Body of pancreas (tissue), 4 donors: Measurements from ENCODE around the gene KLHL13. TPM values are rescaled to one million over a fixed set of nuclear protein-coding genes. Genes with fewer than 3 reads are reported as not detected.

Experiments
- ATAC-seq: fragments of 150-250 bp; one replicate; pipeline ENCODE4 v1.9.1; 2016
- DNase-seq, 4 donors: peaks; one replicate each; pipeline ENCODE4 v3.0.0-alpha.2; 2019
- H3K27ac ChIP-seq, 4 donors: fragments of 200-600 bp; sonication (generic); 1 replicate in 3 of 4; 2 replicates in 1 of 4; pipeline versions ENCODE4 v1.5.1 to v1.6.1; 2016 to 2019; ENCODE audit warnings: mild to moderate bottlenecking in 1 of 4, mixed read lengths in 1 of 4, moderate library complexity in 1 of 4
- H3K27me3 ChIP-seq, 2 donors: fragments of 200-600 bp; sonication (generic); one replicate each; pipeline ENCODE4 v1.6.0; 2016; ENCODE audit warnings: mild to moderate bottlenecking in 1 of 2
- H3K36me3 ChIP-seq, 2 donors: fragments of 200-600 bp; sonication (generic); replicated peaks in 1 of 2; 2 replicates each; pipeline ENCODE4 v1.5.1; 2016; ENCODE audit warnings: low read depth in 2 of 2; ENCODE audit not compliant: insufficient read depth in 1 of 2
- H3K4me1 ChIP-seq: fragments of 200-600 bp; sonication (generic); one replicate; pipeline ENCODE4 v1.6.0; 2016
- H3K4me3 ChIP-seq, 2 donors: fragments of 200-600 bp; sonication (generic); 1 replicate in 1 of 2; 2 replicates in 1 of 2; pipeline ENCODE4 v1.5.1; 2016 to 2019
- H3K9me3 ChIP-seq, 3 donors: fragments of 200-600 bp; sonication (generic); 1 replicate in 2 of 3; 2 replicates in 1 of 3; pipeline ENCODE4 v1.5.1; 2016
- POLR2A ChIP-seq, 3 donors: fragments of 450-650 bp; IDR thresholded peaks; one replicate each; pipeline ENCODE4 v1.6.1; 2016; ENCODE audit warnings: antibody characterized with exemption in 3 of 3, mild to moderate bottlenecking in 2 of 3
- WGBS, 2 donors: methylation state at CpG; one replicate each; pipeline ENCODE4 v1.1.5; 2017; 5-methylcytosine and 5-hydroxymethylcytosine counted together
- intact Hi-C: fragments of 100-400 bp; cut with DNase I; formaldehyde crosslinking; loops from one replicate; pipeline ENCODE4 v1.15.1; 2023
- total RNA-seq, 2 donors: library from RNA; depleted of rRNA; stranded (reverse); fragments of >200 nt; gene quantifications; one replicate each; pipeline ENCODE4 v1.1.0, GENCODE V29; 2016
- TF ChIP-seq, protein P1 (sequence below), 7 experiments: fragments of 450-650 bp in 4 of 7; fragments of 200-600 bp in 3 of 7; sonication (generic) in 3 of 7; IDR thresholded peaks; one replicate each; pipeline ENCODE4 v1.5.1; 2016 to 2019; ENCODE audit warnings: antibody characterized with exemption in 7 of 7

KLHL13 gene
- total RNA-seq, 2 donors from 2014 or later, result 3.0 to 3.4 TPM

DNA sequence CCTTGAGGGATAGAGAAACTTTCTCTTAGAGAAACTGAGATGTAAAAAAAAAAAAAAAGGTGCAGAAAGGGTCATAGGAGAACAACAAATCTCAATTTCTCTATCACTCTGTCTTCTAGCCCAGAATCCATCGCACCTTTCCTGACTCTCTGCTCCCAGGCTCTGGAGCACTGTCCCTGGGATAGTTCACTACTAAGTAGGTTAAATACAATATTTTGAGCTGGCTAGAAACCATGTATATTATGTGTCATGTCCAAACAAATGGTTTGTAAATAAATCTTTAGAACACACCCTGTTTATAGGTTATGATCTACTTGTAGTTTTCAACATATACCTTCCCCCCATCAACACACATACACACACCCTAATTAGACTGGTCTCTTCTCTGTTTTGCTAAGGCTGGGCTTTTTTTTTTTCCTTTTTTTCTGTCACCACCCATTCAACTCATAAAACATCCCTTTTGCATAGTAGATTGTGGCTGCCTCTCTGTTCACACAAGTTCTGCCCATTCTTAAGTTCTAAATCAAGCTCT lies 124.4 kb downstream of the KLHL13 start:
- Histone ChIP-seq H3K4me1 (peaks cover 12% of the 10 kb centered on the region), H3K9me3 (no peaks in the 10 kb centered on the region), H3K4me3 (no peak overlapping the region), H3K27ac (no peak overlapping the region), H3K27me3 (no peaks in the 10 kb centered on the region), H3K36me3 (no peaks in the 10 kb centered on the region)
- ATAC-seq (no peak), DNase-seq (no peak)
- TF ChIP-seq, protein P1, sequence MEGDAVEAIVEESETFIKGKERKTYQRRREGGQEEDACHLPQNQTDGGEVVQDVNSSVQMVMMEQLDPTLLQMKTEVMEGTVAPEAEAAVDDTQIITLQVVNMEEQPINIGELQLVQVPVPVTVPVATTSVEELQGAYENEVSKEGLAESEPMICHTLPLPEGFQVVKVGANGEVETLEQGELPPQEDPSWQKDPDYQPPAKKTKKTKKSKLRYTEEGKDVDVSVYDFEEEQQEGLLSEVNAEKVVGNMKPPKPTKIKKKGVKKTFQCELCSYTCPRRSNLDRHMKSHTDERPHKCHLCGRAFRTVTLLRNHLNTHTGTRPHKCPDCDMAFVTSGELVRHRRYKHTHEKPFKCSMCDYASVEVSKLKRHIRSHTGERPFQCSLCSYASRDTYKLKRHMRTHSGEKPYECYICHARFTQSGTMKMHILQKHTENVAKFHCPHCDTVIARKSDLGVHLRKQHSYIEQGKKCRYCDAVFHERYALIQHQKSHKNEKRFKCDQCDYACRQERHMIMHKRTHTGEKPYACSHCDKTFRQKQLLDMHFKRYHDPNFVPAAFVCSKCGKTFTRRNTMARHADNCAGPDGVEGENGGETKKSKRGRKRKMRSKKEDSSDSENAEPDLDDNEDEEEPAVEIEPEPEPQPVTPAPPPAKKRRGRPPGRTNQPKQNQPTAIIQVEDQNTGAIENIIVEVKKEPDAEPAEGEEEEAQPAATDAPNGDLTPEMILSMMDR (IDR thresholded peaks at IDR 0.05), result no peak
- no peak for TF ChIP-seq POLR2A (IDR thresholded peaks at IDR 0.05)
- 80 to 81% methylated on average over 1 of the region's 1 CpG for WGBS, 2 donors
- intact Hi-C loops, result no loop called here

DNA sequence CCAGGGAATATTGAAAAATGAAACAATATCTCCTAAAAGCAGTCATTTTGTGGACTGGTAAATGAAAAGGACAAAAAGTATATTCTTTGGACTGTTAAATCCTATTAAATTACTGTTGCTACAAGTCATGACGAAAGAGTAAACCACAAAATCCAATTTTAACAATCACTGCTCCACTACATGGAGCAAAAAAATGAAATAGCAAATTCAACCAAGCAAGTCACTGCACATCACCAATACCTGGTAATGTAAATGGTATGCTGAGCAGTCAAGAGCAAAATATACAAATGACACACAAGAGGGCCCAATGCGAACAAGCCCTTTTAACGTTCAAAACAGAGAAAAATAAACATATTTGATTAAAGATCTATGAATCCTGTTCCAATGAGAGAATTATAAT lies 126.2 kb downstream of the KLHL13 start:
- TF ChIP-seq POLR2A (IDR thresholded peaks at IDR 0.05), result no peak
- TF ChIP-seq, protein P1 (IDR thresholded peaks at IDR 0.05), result no peak
- 79 to 84% methylated on average over 3 of the region's 3 CpGs for WGBS, 2 donors
- intact Hi-C loops, result no loop called here
- no peak overlapping the region for H3K4me3 ChIP-seq
- no peaks in the 10 kb centered on the region for H3K9me3 ChIP-seq
- no peak for DNase-seq
- H3K4me1 ChIP-seq, result peaks cover 18% of the 10 kb centered on the region
- ATAC-seq, result no peak
- no peak overlapping the region for H3K27ac ChIP-seq
- H3K27me3 ChIP-seq, result no peaks in the 10 kb centered on the region
- no peaks in the 10 kb centered on the region for H3K36me3 ChIP-seq

DNA sequence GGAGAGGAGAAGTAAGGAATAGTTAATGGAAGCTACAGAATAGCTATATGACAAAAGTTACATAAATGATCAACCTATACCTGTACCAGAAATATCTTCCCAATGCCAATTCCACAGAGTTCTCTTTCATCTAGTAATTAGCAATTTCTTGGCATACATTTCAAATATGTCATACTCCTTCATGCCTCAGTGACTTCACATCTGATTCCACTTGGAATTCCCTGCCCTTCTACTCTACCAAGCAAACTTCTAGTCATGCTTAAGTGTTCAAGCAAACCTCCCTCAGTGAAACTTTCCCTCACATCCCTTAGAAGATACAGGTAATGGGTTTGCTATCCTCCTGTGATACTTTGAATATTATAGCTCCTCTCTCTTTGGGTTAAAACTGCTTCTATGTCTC lies 127.1 kb downstream of the KLHL13 start:
- TF ChIP-seq, protein P1 (IDR thresholded peaks at IDR 0.05), result no peak
- TF ChIP-seq POLR2A (IDR thresholded peaks at IDR 0.05), result no peak
- ATAC-seq (no peak), DNase-seq (no peak)
- Histone ChIP-seq H3K9me3 (no peaks in the 10 kb centered on the region), H3K27me3 (no peaks in the 10 kb centered on the region), H3K36me3 (no peaks in the 10 kb centered on the region), H3K4me3 (no peak overlapping the region), H3K27ac (no peak overlapping the region), H3K4me1 (peaks cover 18% of the 10 kb centered on the region)
- intact Hi-C loops, result no loop called here

DNA sequence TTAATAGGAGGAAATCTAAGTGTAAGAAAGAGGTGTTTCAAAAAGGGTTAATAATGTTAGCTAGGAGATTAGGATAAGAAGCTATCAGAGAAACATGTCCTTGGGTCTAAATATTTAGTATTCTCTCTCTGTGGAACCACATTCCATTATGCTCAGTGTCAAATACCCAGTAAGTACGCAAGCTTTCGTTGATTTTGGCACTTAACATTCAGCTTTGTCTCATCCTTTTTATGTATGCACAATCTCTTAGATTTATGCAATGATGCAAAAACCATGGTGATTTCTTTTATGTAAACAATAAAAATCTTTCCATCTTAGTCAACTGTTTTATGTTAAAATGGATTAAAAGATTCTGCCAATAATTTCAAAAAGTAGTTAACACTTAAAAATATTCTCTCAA lies 129.2 kb downstream of the KLHL13 start:
- Histone ChIP-seq H3K27me3 (no peaks in the 10 kb centered on the region), H3K27ac (no peak overlapping the region), H3K4me3 (no peak overlapping the region), H3K36me3 (no peaks in the 10 kb centered on the region), H3K9me3 (no peaks in the 10 kb centered on the region), H3K4me1 (peaks cover 15% of the 10 kb centered on the region)
- no peak for TF ChIP-seq POLR2A (IDR thresholded peaks at IDR 0.05)
- TF ChIP-seq, protein P1 (IDR thresholded peaks at IDR 0.05), result no peak
- ATAC-seq (no peak), DNase-seq (no peak)
- intact Hi-C loops, result no loop called here
- 8 to 11% methylated on average over 2 of the region's 2 CpGs for WGBS, 2 donors

DNA sequence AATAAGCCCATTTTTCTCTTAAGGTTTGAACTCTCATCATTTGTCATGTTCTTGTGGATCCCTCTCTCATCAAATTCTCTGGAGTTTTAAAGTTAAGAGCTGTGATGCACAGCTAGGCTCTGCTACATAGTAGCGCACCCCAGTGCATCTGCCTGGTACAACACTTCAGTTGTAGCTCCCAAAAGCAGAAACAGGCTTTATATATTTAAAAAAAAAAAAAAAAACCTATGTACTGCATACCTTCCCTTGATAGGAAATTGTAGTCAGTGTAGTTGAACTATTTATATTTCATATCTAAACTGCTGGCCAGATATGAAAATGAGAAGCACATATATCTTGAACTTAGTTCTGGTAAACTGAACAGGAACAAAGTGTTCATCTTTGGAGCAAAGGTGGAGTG lies 131.4 kb downstream of the KLHL13 start:
- no peak for TF ChIP-seq POLR2A (IDR thresholded peaks at IDR 0.05)
- TF ChIP-seq, protein P1 (IDR thresholded peaks at IDR 0.05), result peak in 2 of 7 experiments; percentile 4 to 8
- H3K36me3 ChIP-seq, result no peaks in the 10 kb centered on the region
- intact Hi-C loops, result no loop called here

More for the DNA sequence above, 131.4 kb downstream of the KLHL13 start:
- Histone ChIP-seq H3K9me3 (no peaks in the 10 kb centered on the region), H3K4me1 (peaks cover 5% of the 10 kb centered on the region), H3K4me3 (no peak overlapping the region), H3K27me3 (no peaks in the 10 kb centered on the region), H3K27ac (no peak overlapping the region)
- peak in 2 of 4 donors; percentile 9 to 13 for DNase-seq
- no peak for ATAC-seq
- 63 to 69% methylated on average over 1 of the region's 1 CpG for WGBS, 2 donors
